ENCODE data around the gene TBL1X.
"Not testable (repeated sequence)": the region's sequence is repeated elsewhere in the genome, so short reads cannot be mapped to it uniquely, and the experiment has no call there.

TBL1X gene

GRCh38 chrX:9767375-9767774, 302.5 kb downstream of the TBL1X start:
- no peak for TF ChIP-seq CTCF (IDR thresholded peaks at IDR 0.05; ENCODE audit: low read depth, low read length, missing control alignments)
- H3K4me3 ChIP-seq (ENCODE audit: low read depth, low read length) = no peak overlapping the region
- no peak for DNase-seq (ENCODE audit: low read depth)

GRCh38 chrX:9768321-9768839, 303.5 kb downstream of the TBL1X start:
- not testable (repeated sequence) for DNase-seq (ENCODE audit: low read depth); H3K4me3 ChIP-seq (ENCODE audit: low read depth, low read length)

GRCh38 chrX:9770319-9770718, 305.5 kb downstream of the TBL1X start:
- H3K4me3 ChIP-seq (ENCODE audit: low read depth, low read length) = no peak overlapping the region
- no peak for TF ChIP-seq CTCF (IDR thresholded peaks at IDR 0.05; ENCODE audit: low read depth, low read length, missing control alignments)
- no peak for DNase-seq (ENCODE audit: low read depth)

GRCh38 chrX:9772943-9773342, 308.1 kb downstream of the TBL1X start:
- no peak for TF ChIP-seq CTCF (IDR thresholded peaks at IDR 0.05; ENCODE audit: low read depth, low read length, missing control alignments)
- no peak for DNase-seq (ENCODE audit: low read depth)
- no peak overlapping the region for H3K4me3 ChIP-seq (ENCODE audit: low read depth, low read length)

GRCh38 chrX:9775930-9776329, 311.1 kb downstream of the TBL1X start:
- no peak for TF ChIP-seq CTCF (IDR thresholded peaks at IDR 0.05; ENCODE audit: low read depth, low read length, missing control alignments)
- no peak for DNase-seq (ENCODE audit: low read depth)

GRCh38 chrX:9781941-9782340, 317.1 kb downstream of the TBL1X start:
- no peak for DNase-seq (ENCODE audit: low read depth)
- TF ChIP-seq CTCF (IDR thresholded peaks at IDR 0.05; ENCODE audit: low read depth, low read length, missing control alignments) = no peak
- no peak overlapping the region for H3K4me3 ChIP-seq (ENCODE audit: low read depth, low read length)

More at GRCh38 chrX:9775930-9776329, 311.1 kb downstream of the TBL1X start:
- no peak overlapping the region for H3K4me3 ChIP-seq (ENCODE audit: low read depth, low read length)

- no peak for TF ChIP-seq CTCF (IDR thresholded peaks at IDR 0.05; ENCODE audit: low read depth, low read length, missing control alignments)
- H3K4me3 ChIP-seq (ENCODE audit: low read depth, low read length) = no peak overlapping the region
- DNase-seq (ENCODE audit: low read depth) = no peak
Measured at GRCh38 chrX:9784332-9784731, 319.5 kb downstream of the TBL1X start.

Measured in GM12864 (cell line).